Right lobe of liver (tissue), 4 donors: ENCODE results near the gene ARF1.

Source experiments
- POLR2A ChIP-seq: fragments of 450-650 bp; IDR thresholded peaks from one replicate; pipeline ENCODE4 v1.6.1; 2017; ENCODE audit warnings: antibody characterized with exemption, mild to moderate bottlenecking
- TF ChIP-seq, protein P1 (sequence below), 4 donors: fragments of 200-600 bp in 3 of 4; fragments of 450-650 bp in 1 of 4; IDR thresholded peaks; one replicate each; pipeline versions ENCODE4 v1.5.1 to v1.8.0; 2016 to 2022; ENCODE audit warnings: antibody characterized with exemption in 4 of 4, mild to moderate bottlenecking in 2 of 4
- donor health status: DM: no; HTN: no; CAD: no.
- donor health status: DM: no; HTN: no; CAD: no.
- donor health status: DM: no; HTN: yes; CAD: no.

DNA sequence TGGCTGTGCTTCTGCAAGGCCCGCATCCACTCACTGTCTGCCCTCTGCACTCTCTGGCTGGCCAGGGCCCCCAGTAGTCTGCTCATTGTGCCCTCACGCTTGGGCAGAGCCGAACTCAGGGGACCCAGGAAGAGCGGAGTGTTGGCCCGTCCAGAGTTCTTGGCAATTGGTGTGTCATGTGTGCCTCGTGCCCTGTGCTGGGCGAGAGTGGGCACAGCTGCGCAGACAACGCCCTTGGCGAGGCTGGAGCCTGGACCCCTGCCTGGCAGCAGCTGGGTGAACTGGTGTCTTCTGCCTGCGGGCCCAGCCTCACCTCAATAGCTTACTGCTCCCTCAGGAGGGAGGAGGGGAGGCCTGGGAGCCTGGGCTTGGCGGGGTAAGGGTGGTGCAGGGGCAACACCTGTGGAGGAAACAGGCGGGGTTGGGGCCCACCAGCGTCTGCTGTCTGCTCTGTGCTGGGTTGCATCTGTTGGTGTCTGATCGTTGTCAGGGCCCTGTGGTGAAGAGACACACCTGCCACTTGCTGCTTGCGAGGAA, 59.7 kb downstream of the ARF1 start:
- TF ChIP-seq, protein P1, sequence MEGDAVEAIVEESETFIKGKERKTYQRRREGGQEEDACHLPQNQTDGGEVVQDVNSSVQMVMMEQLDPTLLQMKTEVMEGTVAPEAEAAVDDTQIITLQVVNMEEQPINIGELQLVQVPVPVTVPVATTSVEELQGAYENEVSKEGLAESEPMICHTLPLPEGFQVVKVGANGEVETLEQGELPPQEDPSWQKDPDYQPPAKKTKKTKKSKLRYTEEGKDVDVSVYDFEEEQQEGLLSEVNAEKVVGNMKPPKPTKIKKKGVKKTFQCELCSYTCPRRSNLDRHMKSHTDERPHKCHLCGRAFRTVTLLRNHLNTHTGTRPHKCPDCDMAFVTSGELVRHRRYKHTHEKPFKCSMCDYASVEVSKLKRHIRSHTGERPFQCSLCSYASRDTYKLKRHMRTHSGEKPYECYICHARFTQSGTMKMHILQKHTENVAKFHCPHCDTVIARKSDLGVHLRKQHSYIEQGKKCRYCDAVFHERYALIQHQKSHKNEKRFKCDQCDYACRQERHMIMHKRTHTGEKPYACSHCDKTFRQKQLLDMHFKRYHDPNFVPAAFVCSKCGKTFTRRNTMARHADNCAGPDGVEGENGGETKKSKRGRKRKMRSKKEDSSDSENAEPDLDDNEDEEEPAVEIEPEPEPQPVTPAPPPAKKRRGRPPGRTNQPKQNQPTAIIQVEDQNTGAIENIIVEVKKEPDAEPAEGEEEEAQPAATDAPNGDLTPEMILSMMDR (IDR thresholded peaks at IDR 0.05) = no peak
- TF ChIP-seq POLR2A = no peak
